ENCODE data around the gene DNAJA1.
"Not testable (repeated sequence)": the region's sequence is repeated elsewhere in the genome, so short reads cannot be mapped to it uniquely, and the experiment has no call there.

Gene DNAJA1

DNA sequence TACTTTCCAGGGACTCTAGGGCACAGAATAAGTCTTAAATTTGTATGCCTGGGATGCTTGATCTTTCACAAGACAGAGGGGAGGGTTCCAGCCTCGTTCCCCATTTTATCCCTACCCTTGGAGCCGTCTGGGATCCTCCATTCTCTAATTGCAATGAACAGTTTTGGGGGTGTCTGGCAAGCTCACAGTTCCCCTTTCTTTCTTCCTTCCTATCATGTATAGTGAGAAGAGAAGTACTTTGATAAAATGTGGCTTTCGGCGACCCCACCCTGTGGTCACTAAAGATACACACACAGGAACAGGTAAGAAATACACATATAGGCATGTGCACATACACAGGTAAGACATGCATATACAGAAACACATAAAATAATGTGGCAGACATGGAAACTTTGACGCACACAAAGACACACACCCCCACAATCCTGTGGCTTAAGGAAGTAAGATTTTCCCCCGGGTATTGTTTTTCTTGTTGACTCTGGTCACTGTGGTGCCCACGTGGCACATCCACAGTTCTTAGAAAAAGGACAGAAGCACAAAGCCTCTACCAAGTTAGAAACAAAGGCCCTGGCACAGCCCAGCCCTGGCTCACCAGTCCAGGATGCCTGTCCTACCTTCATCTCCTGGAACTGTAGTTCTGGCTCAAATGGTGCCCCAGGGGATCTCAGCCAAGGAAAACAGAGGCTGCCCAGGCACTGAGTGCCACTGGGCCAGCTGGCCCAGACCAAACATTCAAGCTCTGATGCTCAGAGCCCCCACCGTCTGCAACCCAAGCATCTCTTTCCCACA, 57.7 kb downstream of the DNAJA1 start:
- DNase-seq, result no peak

DNA sequence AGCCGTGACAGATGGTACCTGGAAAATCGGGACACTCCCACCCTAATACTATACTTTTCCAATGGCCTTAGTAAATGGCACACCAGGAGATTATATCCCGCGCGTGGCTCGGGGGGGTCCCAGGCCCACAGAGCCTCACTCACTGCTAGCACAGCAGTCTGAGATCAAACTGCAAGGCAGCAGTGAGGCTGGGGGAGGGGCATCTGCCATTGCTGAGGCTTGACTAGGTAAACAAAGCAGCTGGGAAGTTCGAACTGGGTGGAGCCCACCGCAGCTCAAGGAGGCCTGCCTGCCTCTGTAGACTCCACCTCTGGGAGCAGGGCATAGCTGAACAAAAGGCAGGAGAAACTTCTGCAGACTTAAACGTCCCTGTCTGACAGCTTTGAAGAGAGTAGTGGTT, 60.6 kb downstream of the DNAJA1 start:
- DNase-seq, result not testable (repeated sequence)

All from NCI-H1105 treated with DMSO at 0.1 percent for 48 hours (cell line).